Adrenal gland (tissue), 12 donors: Measurements from ENCODE around the gene SYNPO2. TPM values are rescaled to one million over a fixed set of nuclear protein-coding genes. Genes with fewer than 3 reads are reported as not detected.

Experiments used
- DNase-seq, 7 donors: peaks; one replicate each; pipeline ENCODE4 v3.0.0-alpha.2; 2019 to 2020
- H3K27ac ChIP-seq, 5 donors: fragments of 200-600 bp; sonication (generic) in 4 of 5; 1 replicate in 3 of 5; 2 replicates in 2 of 5; pipeline versions ENCODE4 v1.5.1 to v1.8.0; 2016 to 2020; ENCODE audit warnings: mild to moderate bottlenecking in 1 of 5
- H3K27me3 ChIP-seq: fragments of 200-600 bp; 2 replicates; pipeline ENCODE4 v1.8.0; 2021
- H3K36me3 ChIP-seq, 2 donors: fragments of 200-600 bp; replicated peaks in 1 of 2; 1 replicate in 1 of 2; 2 replicates in 1 of 2; pipeline versions ENCODE4 v1.5.1 to v1.8.0; 2018 to 2022
- H3K4me1 ChIP-seq, 2 donors: fragments of 200-600 bp; replicated peaks in 1 of 2; 1 replicate in 1 of 2; 2 replicates in 1 of 2; pipeline versions ENCODE4 v1.5.1 to v1.8.0; 2018 to 2021
- H3K4me3 ChIP-seq, 4 donors: fragments of 200-600 bp; sonication (generic) in 3 of 4; one replicate each; pipeline ENCODE4 v1.5.1; 2016 to 2018
- H3K9me3 ChIP-seq, 3 donors: fragments of 200-600 bp; sonication (generic) in 1 of 3; replicated peaks in 1 of 3; 1 replicate in 2 of 3; 2 replicates in 1 of 3; pipeline versions ENCODE4 v1.5.1 to v1.8.0; 2016 to 2021
- POLR2A ChIP-seq, 2 donors: fragments of 450-650 bp; IDR thresholded peaks; one replicate each; pipeline ENCODE4 v1.6.1; 2017; ENCODE audit warnings: antibody characterized with exemption in 2 of 2, mild to moderate bottlenecking in 2 of 2, moderate library complexity in 1 of 2
- WGBS, 4 donors: extraction: QIAGEN DNeasy Blood & Tissue Kit in 2 of 4; methylation state at CpG; one replicate each; pipeline versions ENCODE4 v1.1.5 to v1.1.7; 2013 to 2017; 5-methylcytosine and 5-hydroxymethylcytosine counted together
- intact Hi-C, 2 donors: fragments of 100-400 bp; cut with DNase I; formaldehyde crosslinking; loops; one replicate each; pipeline versions ENCODE4 v1.14.1 to v1.15.0; 2022 to 2023
- polyA plus RNA-seq, 3 donors: library from polyadenylated mRNA; stranded (reverse); fragments of 200-250 nt in 2 of 3; fragments of 350-450 nt in 1 of 3; fragmentation: Illumina TruSeq in 1 of 3; extraction: RNeasy Lipid Tissue Mini Kit (QIAGEN cat#74804) in 1 of 3; gene quantifications; one replicate each; pipeline ENCODE4 v1.2.3, GENCODE V29; 2013 to 2014
- total RNA-seq, 9 donors: library from RNA; depleted of rRNA in 4 of 9; stranded (reverse); fragments of >200 nt in 4 of 9; fragments of 120-200 nt in 1 of 9; fragmentation: NEBNext Ultra II Directional in 1 of 9; extraction: Animal tissue kit (Norgen Biotek cat#: 25700) in 1 of 9; gene quantifications; one replicate each; pipeline versions ENCODE4 v1.1.0 to v1.2.4, GENCODE V29; 2013 to 2023
- TF ChIP-seq, protein P1 (sequence below), 6 experiments: fragments of 450-650 bp in 4 of 6; fragments of 200-600 bp in 2 of 6; sonication (generic) in 1 of 6; IDR thresholded peaks; 1 replicate in 5 of 6; 2 replicates in 1 of 6; pipeline versions ENCODE4 v1.5.1 to v1.8.0; 2016 to 2021; ENCODE audit warnings: antibody characterized with exemption in 6 of 6, mild to moderate bottlenecking in 2 of 6, moderate library complexity in 1 of 6
- donor health status: healthy with polysubstance abuse.
- donor health status: Bipolar disorder and iron deficiency.
- donor health status: DM: yes; HTN: yes; CAD: no.
- donor health status: DM: no; HTN: no; CAD: no.
- donor health status: DM: no; HTN: no; CAD: no.
- donor health status: DM: yes; HTN: yes; CAD: no.

The SYNPO2 gene
- total and polyA plus RNA-seq, 12 donors = 4.5 to 49.0 (median 18.4) TPM

DNA sequence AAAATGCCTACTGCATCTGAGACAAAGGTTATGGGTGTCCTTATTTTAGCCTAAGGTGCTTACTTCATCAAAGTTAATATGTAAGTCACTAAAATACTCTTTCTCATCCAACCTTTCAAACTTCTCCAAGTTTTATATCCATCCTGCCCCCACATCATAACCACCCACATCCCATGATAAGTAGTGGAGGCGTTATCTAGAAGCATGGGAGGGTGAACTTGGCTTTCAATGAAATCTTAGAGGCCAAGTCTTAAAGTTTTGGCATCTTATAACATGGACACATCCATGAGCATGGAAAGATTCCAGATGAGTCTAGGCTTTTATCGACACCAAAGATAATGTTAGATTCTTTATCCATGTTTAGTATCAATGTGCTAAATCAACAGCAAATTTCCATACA lies 29.9 kb upstream of the SYNPO2 start:
- no peaks in the 10 kb centered on the region for H3K36me3 ChIP-seq
- TF ChIP-seq, protein P1, sequence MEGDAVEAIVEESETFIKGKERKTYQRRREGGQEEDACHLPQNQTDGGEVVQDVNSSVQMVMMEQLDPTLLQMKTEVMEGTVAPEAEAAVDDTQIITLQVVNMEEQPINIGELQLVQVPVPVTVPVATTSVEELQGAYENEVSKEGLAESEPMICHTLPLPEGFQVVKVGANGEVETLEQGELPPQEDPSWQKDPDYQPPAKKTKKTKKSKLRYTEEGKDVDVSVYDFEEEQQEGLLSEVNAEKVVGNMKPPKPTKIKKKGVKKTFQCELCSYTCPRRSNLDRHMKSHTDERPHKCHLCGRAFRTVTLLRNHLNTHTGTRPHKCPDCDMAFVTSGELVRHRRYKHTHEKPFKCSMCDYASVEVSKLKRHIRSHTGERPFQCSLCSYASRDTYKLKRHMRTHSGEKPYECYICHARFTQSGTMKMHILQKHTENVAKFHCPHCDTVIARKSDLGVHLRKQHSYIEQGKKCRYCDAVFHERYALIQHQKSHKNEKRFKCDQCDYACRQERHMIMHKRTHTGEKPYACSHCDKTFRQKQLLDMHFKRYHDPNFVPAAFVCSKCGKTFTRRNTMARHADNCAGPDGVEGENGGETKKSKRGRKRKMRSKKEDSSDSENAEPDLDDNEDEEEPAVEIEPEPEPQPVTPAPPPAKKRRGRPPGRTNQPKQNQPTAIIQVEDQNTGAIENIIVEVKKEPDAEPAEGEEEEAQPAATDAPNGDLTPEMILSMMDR (IDR thresholded peaks at IDR 0.05) = no peak
- no peak for TF ChIP-seq POLR2A (IDR thresholded peaks at IDR 0.05)
- no peaks in the 10 kb centered on the region for H3K27me3 ChIP-seq
- no peaks in the 10 kb centered on the region for H3K9me3 ChIP-seq
- 76 to 97% (median 93%) methylated on average over 2 of the region's 2 CpGs for WGBS, 4 donors
- no peak overlapping the region for H3K4me3 ChIP-seq
- intact Hi-C loops = no loop called here
- no peak overlapping the region for H3K27ac ChIP-seq
- DNase-seq = no peak
- no peaks in the 10 kb centered on the region for H3K4me1 ChIP-seq

DNA sequence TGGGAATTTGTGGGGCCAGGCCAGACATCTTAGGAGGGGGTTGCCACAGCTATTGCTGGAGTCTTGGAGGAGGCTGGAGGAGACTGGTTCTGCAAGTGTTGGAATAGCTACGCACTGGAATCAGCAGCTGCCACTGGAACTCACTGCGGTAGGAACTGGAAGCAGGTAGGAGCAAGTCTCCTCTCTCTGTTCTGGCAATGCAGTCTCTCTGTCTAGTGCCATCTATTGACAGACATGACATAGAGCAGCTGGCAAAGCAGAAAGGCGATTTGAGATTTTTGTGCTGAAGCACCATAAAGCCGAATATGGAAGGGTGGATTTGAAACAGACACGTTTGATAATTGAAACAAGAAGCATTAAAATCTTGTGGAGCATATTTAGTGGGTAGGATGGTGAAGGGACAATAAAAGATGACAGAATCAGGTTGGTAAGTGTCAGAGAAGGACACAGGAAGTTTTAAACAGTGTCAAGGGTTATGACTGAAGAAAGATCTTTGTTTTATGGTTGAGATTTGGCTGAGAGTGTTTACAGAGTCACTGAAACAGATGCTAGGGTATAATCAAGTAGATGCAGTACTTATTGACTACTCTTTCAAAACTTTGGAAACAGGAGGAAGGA lies 23.5 kb upstream of the SYNPO2 start:
- Histone ChIP-seq H3K27me3 (peaks cover 5% of the 10 kb centered on the region), H3K4me3 (no peak overlapping the region), H3K4me1 (no peaks in the 10 kb centered on the region), H3K9me3 (no peaks in the 10 kb centered on the region), H3K27ac (no peak overlapping the region), H3K36me3 (no peaks in the 10 kb centered on the region)
- peak; percentile 37 to 70 (median 49) for DNase-seq
- WGBS, 4 donors = 9 to 21% (median 18%) methylated on average over 5 of the region's 5 CpGs
- intact Hi-C loops = loop anchor here in 1 of 2 donors (10.0 kb wide), 1 partner anchor 100 kb away; no protein-coding TSS in a partner anchor
- TF ChIP-seq, protein P1 (IDR thresholded peaks at IDR 0.05) = peak; percentile 55 to 69 (median 63)
- TF ChIP-seq POLR2A (IDR thresholded peaks at IDR 0.05) = no peak

DNA sequence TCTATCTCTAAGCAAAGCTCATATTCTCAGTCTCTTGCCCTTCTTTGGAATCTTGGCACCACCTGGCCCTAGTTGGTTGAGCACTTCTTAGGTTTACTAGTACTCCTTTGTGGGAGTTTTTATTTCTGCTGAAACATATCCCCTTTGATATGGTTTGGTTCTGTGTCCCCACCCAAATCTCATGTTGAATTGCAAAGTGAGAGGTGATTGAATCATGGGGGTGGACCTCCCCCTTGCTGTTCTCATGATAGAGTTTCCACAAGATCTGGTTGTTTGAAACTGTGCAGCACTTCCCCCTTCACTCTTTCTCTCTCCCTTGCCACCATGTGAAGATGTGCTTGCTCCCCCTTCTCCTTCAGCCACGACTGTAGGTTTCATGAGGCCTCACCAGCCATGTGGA lies 22.2 kb upstream of the SYNPO2 start:
- DNase-seq = no peak
- TF ChIP-seq, protein P1 (IDR thresholded peaks at IDR 0.05) = no peak
- no peak for TF ChIP-seq POLR2A (IDR thresholded peaks at IDR 0.05)
- Histone ChIP-seq H3K36me3 (no peaks in the 10 kb centered on the region), H3K27ac (no peak overlapping the region), H3K27me3 (peaks cover 5% of the 10 kb centered on the region), H3K4me3 (no peak overlapping the region), H3K9me3 (no peaks in the 10 kb centered on the region), H3K4me1 (no peaks in the 10 kb centered on the region)
- WGBS, 4 donors = 87 to 95% (median 90%) methylated on average over 1 of the region's 1 CpG
- intact Hi-C loops = loop anchor here in 1 of 2 donors (10.0 kb wide), 1 partner anchor 102 kb away; no protein-coding TSS in a partner anchor

DNA sequence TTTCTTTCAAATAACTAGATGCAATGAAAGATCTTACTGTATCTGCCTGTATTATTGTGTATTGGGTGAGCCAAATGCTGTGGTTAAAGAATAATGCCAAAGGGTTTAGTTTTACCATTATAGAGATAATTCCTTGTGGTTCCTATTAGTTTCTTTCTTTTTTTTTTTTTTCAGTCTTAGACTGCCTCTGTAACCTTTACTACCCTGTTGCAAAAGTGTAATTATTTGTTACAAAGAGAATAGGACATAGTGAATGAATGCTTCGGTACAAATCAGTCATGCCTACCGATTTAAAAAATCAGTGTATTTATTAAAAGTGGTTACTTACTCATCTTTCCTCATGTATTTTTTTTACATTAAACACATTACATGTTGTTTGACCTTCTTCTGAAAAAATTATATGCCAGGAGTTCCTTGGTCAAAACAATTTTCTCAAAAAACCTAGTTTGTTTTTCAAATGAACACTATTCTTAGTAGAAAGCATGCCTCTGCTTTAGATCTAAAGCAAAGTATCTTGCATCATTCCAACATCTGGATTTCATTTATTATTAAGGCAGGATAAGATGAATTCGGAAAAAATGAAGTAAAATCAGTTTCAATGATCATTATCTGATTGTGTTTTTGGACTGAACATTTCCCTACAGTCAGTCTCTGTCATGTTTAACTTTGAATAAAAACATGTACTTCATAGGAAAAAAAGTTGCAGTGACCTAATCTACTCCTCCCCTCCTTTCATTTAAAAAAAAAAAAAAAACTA lies 21.2 kb upstream of the SYNPO2 start:
- H3K27me3 ChIP-seq = peaks cover 5% of the 10 kb centered on the region
- TF ChIP-seq, protein P1 (IDR thresholded peaks at IDR 0.05) = no peak
- no peak for TF ChIP-seq POLR2A (IDR thresholded peaks at IDR 0.05)
- intact Hi-C loops = loop anchor here in 1 of 2 donors (10.0 kb wide), 1 partner anchor 103 kb away; no protein-coding TSS in a partner anchor
- no peaks in the 10 kb centered on the region for H3K9me3 ChIP-seq
- WGBS, 4 donors = 73 to 83% (median 79%) methylated on average over 3 of the region's 3 CpGs
- no peak overlapping the region for H3K4me3 ChIP-seq
- H3K27ac ChIP-seq = no peak overlapping the region
- no peaks in the 10 kb centered on the region for H3K4me1 ChIP-seq
- H3K36me3 ChIP-seq = no peaks in the 10 kb centered on the region
- no peak for DNase-seq
